Activated CD4-positive, alpha-beta T cell treated with anti-CD3 and anti-CD28 coated beads, Interleukin-2, amount 10 ng/mL, durations not matched to agents 24 days and 14 days (primary cell): ENCODE data around the gene STRN3. TPM values are rescaled to one million over a fixed set of nuclear protein-coding genes. Genes with fewer than 3 reads are reported as not detected.
"Not testable (repeated sequence)": the region's sequence is repeated elsewhere in the genome, so short reads cannot be mapped to it uniquely, and the experiment has no call there.

Source experiments
- DNase-seq: peaks from one replicate; pipeline ENCODE4 v3.0.0; 2022
- H3K27ac Mint-ChIP-seq: one replicate; pipeline ENCODE4 v1.8.0; 2022; ENCODE audit warnings: mild to moderate bottlenecking, mixed read lengths
- H3K27me3 Mint-ChIP-seq: one replicate; pipeline ENCODE4 v1.8.0; 2022; ENCODE audit warnings: mixed read lengths
- H3K36me3 Mint-ChIP-seq: one replicate; pipeline ENCODE4 v1.8.0; 2022; ENCODE audit warnings: low read depth, mild to moderate bottlenecking, mixed read lengths
- H3K4me1 Mint-ChIP-seq: one replicate; pipeline ENCODE4 v1.8.0; 2021; ENCODE audit warnings: mixed read lengths
- H3K4me3 Mint-ChIP-seq: one replicate; pipeline ENCODE4 v1.8.0; 2022; ENCODE audit warnings: mild to moderate bottlenecking, moderate library complexity, mixed read lengths
- H3K9me3 Mint-ChIP-seq: one replicate; pipeline ENCODE4 v1.8.0; 2021; ENCODE audit warnings: mixed read lengths
- intact Hi-C: fragments of 100-400 bp; cut with micrococcal nuclease; formaldehyde crosslinking; loops from one replicate; pipeline ENCODE4 v1.15.1; 2023
- total RNA-seq: library from RNA; stranded (reverse); gene quantifications from 2 replicates; pipeline ENCODE4 v1.2.3, GENCODE V29; 2022

STRN3 gene
- total RNA-seq, 1 donor from 2014 or later, result 27.1 TPM

GRCh38 chr14:30982533-30982932 is 43.6 kb downstream of the STRN3 start:
- H3K36me3 Mint-ChIP-seq, result peaks cover 5% of the 10 kb centered on the region
- DNase-seq, result no peak
- intact Hi-C loops, result loop anchor here (5.0 kb wide), 1 partner anchor 375 kb away; no protein-coding TSS in a partner anchor
- no peaks in the 10 kb centered on the region for H3K27me3 Mint-ChIP-seq
- no peak overlapping the region for H3K27ac Mint-ChIP-seq
- no peaks in the 10 kb centered on the region for H3K9me3 Mint-ChIP-seq
- peaks cover 5% of the 10 kb centered on the region for H3K4me1 Mint-ChIP-seq
- H3K4me3 Mint-ChIP-seq, result no peak overlapping the region

GRCh38 chr14:30980980-30981379 is 45.2 kb downstream of the STRN3 start:
- DNase-seq, result peak; percentile 48
- Mint-ChIP-seq H3K27me3 (no peaks in the 10 kb centered on the region), H3K4me3 (no peak overlapping the region), H3K9me3 (no peaks in the 10 kb centered on the region), H3K36me3 (peaks cover 3% of the 10 kb centered on the region), H3K4me1 (peaks cover 8% of the 10 kb centered on the region), H3K27ac (no peak overlapping the region)
- intact Hi-C loops, result loop anchor here (1.0 to 5.0 kb wide), 2 partner anchors 101 to 376 kb away; no protein-coding TSS in a partner anchor

GRCh38 chr14:30980106-30980704 is 46.0 kb downstream of the STRN3 start:
- intact Hi-C loops, result loop anchor here (1.0 to 5.0 kb wide), 2 partner anchors 102 to 377 kb away; no protein-coding TSS in a partner anchor
- peak; percentile 84 for DNase-seq
- not testable (repeated sequence) for H3K27ac Mint-ChIP-seq, H3K4me1 Mint-ChIP-seq, H3K9me3 Mint-ChIP-seq, H3K36me3 Mint-ChIP-seq, H3K4me3 Mint-ChIP-seq, H3K27me3 Mint-ChIP-seq

- intact Hi-C loops, result no loop called here
- DNase-seq, result no peak
- H3K36me3 Mint-ChIP-seq, result peaks cover 3% of the 10 kb centered on the region
- no peak overlapping the region for H3K4me3 Mint-ChIP-seq
- no peaks in the 10 kb centered on the region for H3K27me3 Mint-ChIP-seq
- H3K9me3 Mint-ChIP-seq, result no peaks in the 10 kb centered on the region
- H3K4me1 Mint-ChIP-seq, result peaks cover 21% of the 10 kb centered on the region
- H3K27ac Mint-ChIP-seq, result no peak overlapping the region
These were observed 48.4 kb downstream of the STRN3 start for GRCh38 chr14:30977752-30978151.

- no peaks in the 10 kb centered on the region for H3K9me3 Mint-ChIP-seq
- DNase-seq, result no peak
- no peak overlapping the region for H3K4me3 Mint-ChIP-seq
- peaks cover 28% of the 10 kb centered on the region for H3K4me1 Mint-ChIP-seq
- no peaks in the 10 kb centered on the region for H3K27me3 Mint-ChIP-seq
- intact Hi-C loops, result no loop called here
- H3K36me3 Mint-ChIP-seq, result peaks cover 3% of the 10 kb centered on the region
- H3K27ac Mint-ChIP-seq, result no peak overlapping the region
These were observed 51.6 kb downstream of the STRN3 start for GRCh38 chr14:30974628-30975027.

GRCh38 chr14:30972882-30973582 is 53.1 kb downstream of the STRN3 start:
- no peak overlapping the region for H3K4me3 Mint-ChIP-seq
- no peak overlapping the region for H3K27ac Mint-ChIP-seq
- H3K9me3 Mint-ChIP-seq, result no peaks in the 10 kb centered on the region
- peaks cover 28% of the 10 kb centered on the region for H3K4me1 Mint-ChIP-seq
- peaks cover 2% of the 10 kb centered on the region for H3K36me3 Mint-ChIP-seq
- no peak for DNase-seq
- intact Hi-C loops, result no loop called here
- H3K27me3 Mint-ChIP-seq, result no peaks in the 10 kb centered on the region

- H3K36me3 Mint-ChIP-seq, DNase-seq, intact Hi-C loops: not testable (repeated sequence)
These were observed 54.0 kb downstream of the STRN3 start for GRCh38 chr14:30972036-30972732.

GRCh38 chr14:30971586-30971985 is 54.6 kb downstream of the STRN3 start:
- H3K27me3 Mint-ChIP-seq, result no peaks in the 10 kb centered on the region
- intact Hi-C loops, result no loop called here
- no peaks in the 10 kb centered on the region for H3K9me3 Mint-ChIP-seq
- no peak for DNase-seq
- H3K4me1 Mint-ChIP-seq, result peaks cover 29% of the 10 kb centered on the region
- H3K27ac Mint-ChIP-seq, result no peak overlapping the region
- H3K36me3 Mint-ChIP-seq, result peaks cover 2% of the 10 kb centered on the region
- no peak overlapping the region for H3K4me3 Mint-ChIP-seq

More at GRCh38 chr14:30972036-30972732, 54.0 kb downstream of the STRN3 start:
- H3K9me3 Mint-ChIP-seq, H3K4me3 Mint-ChIP-seq, H3K27me3 Mint-ChIP-seq, H3K27ac Mint-ChIP-seq: not testable (repeated sequence)
- peaks cover 27% of the 10 kb centered on the region for H3K4me1 Mint-ChIP-seq

GRCh38 chr14:30969796-30970195 is 56.4 kb downstream of the STRN3 start:
- Mint-ChIP-seq H3K36me3 (peaks cover 19% of the 10 kb centered on the region), H3K27ac (peak overlapping the region; percentile 46), H3K4me3 (peak overlapping the region; percentile 24), H3K4me1 (peaks cover 29% of the 10 kb centered on the region)
- H3K9me3 Mint-ChIP-seq, H3K27me3 Mint-ChIP-seq, intact Hi-C loops, DNase-seq: not testable (repeated sequence)

- H3K27me3 Mint-ChIP-seq, DNase-seq, H3K4me3 Mint-ChIP-seq, H3K9me3 Mint-ChIP-seq, H3K27ac Mint-ChIP-seq, intact Hi-C loops: not testable (repeated sequence)
- H3K4me1 Mint-ChIP-seq, result peaks cover 24% of the 10 kb centered on the region
- peaks cover 33% of the 10 kb centered on the region for H3K36me3 Mint-ChIP-seq
These were observed 58.6 kb downstream of the STRN3 start for GRCh38 chr14:30967364-30968098.

- H3K27me3 Mint-ChIP-seq, result no peaks in the 10 kb centered on the region
- no peak overlapping the region for H3K4me3 Mint-ChIP-seq
- intact Hi-C loops, result no loop called here
- peaks cover 8% of the 10 kb centered on the region for H3K9me3 Mint-ChIP-seq
- DNase-seq, result no peak
- peaks cover 24% of the 10 kb centered on the region for H3K4me1 Mint-ChIP-seq
- H3K36me3 Mint-ChIP-seq, result peaks cover 36% of the 10 kb centered on the region
- H3K27ac Mint-ChIP-seq, result peak overlapping the region; percentile 26
These were observed 59.5 kb downstream of the STRN3 start for GRCh38 chr14:30966415-30967363.

- H3K27ac Mint-ChIP-seq, DNase-seq, H3K27me3 Mint-ChIP-seq, intact Hi-C loops, H3K4me3 Mint-ChIP-seq, H3K9me3 Mint-ChIP-seq: not testable (repeated sequence)
- H3K36me3 Mint-ChIP-seq, result peaks cover 36% of the 10 kb centered on the region
- H3K4me1 Mint-ChIP-seq, result peaks cover 24% of the 10 kb centered on the region
These were observed 60.3 kb downstream of the STRN3 start for GRCh38 chr14:30965861-30966260.

GRCh38 chr14:30962537-30962936 is 63.6 kb downstream of the STRN3 start:
- Mint-ChIP-seq H3K4me1 (peaks cover 22% of the 10 kb centered on the region), H3K36me3 (peaks cover 41% of the 10 kb centered on the region)
- H3K9me3 Mint-ChIP-seq, intact Hi-C loops, H3K27ac Mint-ChIP-seq, H3K4me3 Mint-ChIP-seq, H3K27me3 Mint-ChIP-seq, DNase-seq: not testable (repeated sequence)
